Bronchial epithelial cell (primary cell): Measurements from ENCODE around the gene MCM9. TPM values are rescaled to one million over a fixed set of nuclear protein-coding genes. Genes with fewer than 3 reads are reported as not detected.

Experiments
- DNase-seq: peaks from one replicate; pipeline ENCODE4 v3.0.0-alpha.2; 2010; ENCODE audit warnings: low read depth
- FAIRE-seq: peaks from 2 replicates; lab custom pipeline; 2011; peaks lifted over from hg19 to GRCh38; lab: Jason Lieb, UNC
- H3K27me3 ChIP-seq: 2 replicates; pipeline ENCODE4 v1.5.1; 2011; ENCODE audit warnings: low read length; ENCODE audit not compliant: control insufficient read depth, insufficient read depth
- H3K36me3 ChIP-seq: 2 replicates; pipeline ENCODE4 v1.5.1; 2011; ENCODE audit warnings: low read length; ENCODE audit not compliant: control insufficient read depth, insufficient read depth
- H3K4me3 ChIP-seq: 2 replicates; pipeline ENCODE4 v1.5.1; 2011; ENCODE audit warnings: mild to moderate bottlenecking, low read depth, low read length, control low read depth
- CTCF ChIP-seq: IDR thresholded peaks from 2 replicates; pipeline ENCODE4 v1.5.1; 2011; ENCODE audit warnings: mild to moderate bottlenecking, moderate library complexity, low read length, control low read depth, inconsistent platforms; ENCODE audit not compliant: insufficient read depth, severe bottlenecking
- total RNA-seq: library from RNA; depleted of rRNA; stranded (reverse); fragments of >200 nt; gene quantifications from 2 replicates; pipeline ENCODE4 v1.2.1, GENCODE V29; 2014

Gene MCM9
- total RNA-seq, 1 donor from 2014 or later = 9.7 TPM

GRCh38 chr6:118789419-118789818 lies 145.5 kb downstream of the MCM9 start:
- DNase-seq = no peak

GRCh38 chr6:118788702-118789101 lies 146.3 kb downstream of the MCM9 start:
- H3K36me3 ChIP-seq = no peaks in the 10 kb centered on the region
- DNase-seq (no peak), FAIRE-seq (no peak)
- no peak for TF ChIP-seq CTCF
- no peaks in the 10 kb centered on the region for H3K27me3 ChIP-seq
- H3K4me3 ChIP-seq = no peak overlapping the region

More at GRCh38 chr6:118789419-118789818, 145.5 kb downstream of the MCM9 start:
- Histone ChIP-seq H3K27me3 (no peaks in the 10 kb centered on the region), H3K4me3 (no peak overlapping the region), H3K36me3 (no peaks in the 10 kb centered on the region)
- TF ChIP-seq CTCF = no peak
- no peak for FAIRE-seq

DNA sequence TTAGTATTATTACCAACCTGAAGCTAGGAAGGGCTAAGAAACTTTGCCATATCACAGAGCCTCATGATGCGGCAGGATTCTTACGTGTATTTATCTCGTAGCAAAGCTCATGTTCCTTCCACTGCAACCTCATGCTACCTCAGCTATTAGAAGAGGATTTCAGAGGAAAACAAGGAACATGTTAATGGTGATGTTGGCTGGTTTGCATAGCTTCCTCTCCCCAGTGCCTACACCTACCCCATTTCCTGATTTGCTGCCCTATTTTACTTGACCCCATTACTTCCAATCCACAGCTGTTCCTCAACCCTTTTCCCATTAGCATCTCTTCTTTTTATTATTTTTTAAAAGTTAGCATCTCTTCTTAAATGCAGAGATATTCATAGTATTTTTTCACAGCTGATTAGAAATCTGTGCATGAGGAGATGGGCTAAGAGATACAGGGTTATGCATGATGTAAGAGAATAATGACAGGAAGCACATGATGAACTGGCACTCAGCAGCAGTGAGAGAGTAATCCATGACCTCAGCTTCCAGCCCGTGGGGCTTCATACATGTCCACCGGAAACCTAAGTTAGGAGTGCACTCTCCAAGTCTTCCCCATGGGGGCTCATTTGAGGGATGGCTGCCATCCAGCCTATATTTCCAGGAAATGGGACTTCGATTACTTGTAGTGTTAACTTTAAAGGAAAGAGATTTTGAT lies 147.1 kb downstream of the MCM9 start:
- no peak overlapping the region for H3K4me3 ChIP-seq
- H3K36me3 ChIP-seq = no peaks in the 10 kb centered on the region
- TF ChIP-seq CTCF = no peak
- no peaks in the 10 kb centered on the region for H3K27me3 ChIP-seq
- FAIRE-seq (no peak), DNase-seq (no peak)

GRCh38 chr6:118786596-118787453 lies 148.1 kb downstream of the MCM9 start:
- TF ChIP-seq CTCF = no peak
- H3K27me3 ChIP-seq = no peaks in the 10 kb centered on the region
- no peak for FAIRE-seq
- H3K36me3 ChIP-seq = no peaks in the 10 kb centered on the region
- DNase-seq = no peak
- H3K4me3 ChIP-seq = no peak overlapping the region

GRCh38 chr6:118785601-118786000 lies 149.4 kb downstream of the MCM9 start:
- H3K36me3 ChIP-seq = no peaks in the 10 kb centered on the region
- no peak for FAIRE-seq
- no peaks in the 10 kb centered on the region for H3K27me3 ChIP-seq
- no peak overlapping the region for H3K4me3 ChIP-seq
- no peak for DNase-seq
- TF ChIP-seq CTCF = no peak
